Endothelial cell of umbilical vein (primary cell): ENCODE data around the gene RFFL. TPM values are rescaled to one million over a fixed set of nuclear protein-coding genes. Genes with fewer than 3 reads are reported as not detected.

Source experiments
- BruUV-seq: library from RNA; stranded (reverse); fragments of 400-500 nt; replicated peaks from 2 replicates; lab custom pipeline; 2021; lab: Mats Ljungman, UMichigan
- CTCF ChIA-PET: fragments of 300-600, 350-600 bp; sonication (Branson Sonifier 250); formaldehyde crosslinking; loops from one replicate; lab custom pipeline; 2021; ENCODE audit warnings: antibody characterized with exemption, inconsistent platforms; lab: Charles Lee
- POLR2A ChIA-PET: fragments of 300-600, 350-600 bp; sonication (Branson Sonifier 250); formaldehyde crosslinking; loops from one replicate; lab custom pipeline; 2021; ENCODE audit warnings: antibody characterized with exemption, inconsistent platforms; lab: Charles Lee
- DNase-seq: peaks from one replicate; pipeline ENCODE4 v3.0.0-alpha.2; 2011; ENCODE audit warnings: low read depth, low spot score
- FAIRE-seq: peaks from 2 replicates; lab custom pipeline; 2011; peaks lifted over from hg19 to GRCh38; lab: Jason Lieb, UNC
- H2AFZ ChIP-seq: 2 replicates; pipeline ENCODE4 v1.6.0; 2012; ENCODE audit warnings: low read depth, low read length, control low read depth, inconsistent platforms
- H3K27ac ChIP-seq: 2 replicates; pipeline ENCODE4 v1.5.1; 2011; ENCODE audit warnings: low read depth, mild to moderate bottlenecking, control low read depth, low read length, moderate library complexity; ENCODE audit not compliant: insufficient read depth
- H3K27me3 ChIP-seq, 2 experiments: 2 replicates each; pipeline versions ENCODE4 v1.6.0 to v1.6.1; 2011; ENCODE audit warnings: low read length in 2 of 2, mixed read lengths in 1 of 2; ENCODE audit not compliant: control insufficient read depth in 2 of 2, insufficient read depth in 2 of 2
- H3K36me3 ChIP-seq, 2 experiments: 2 replicates in 1 of 2; 3 replicates in 1 of 2; pipeline ENCODE4 v1.5.1; 2011; ENCODE audit warnings: low read length in 2 of 2, mild to moderate bottlenecking in 1 of 2, moderate library complexity in 1 of 2; ENCODE audit not compliant: control insufficient read depth in 2 of 2, insufficient read depth in 2 of 2; ENCODE audit errors: extremely low read depth in 1 of 2
- H3K4me1 ChIP-seq: 3 replicates; pipeline ENCODE4 v1.5.1; 2011; ENCODE audit warnings: mild to moderate bottlenecking, low read length; ENCODE audit not compliant: control insufficient read depth, insufficient read depth; ENCODE audit errors: extremely low read depth
- H3K4me2 ChIP-seq: 2 replicates; pipeline ENCODE4 v1.6.1; 2011; ENCODE audit warnings: low read length, control low read depth, mixed read lengths; ENCODE audit not compliant: insufficient read depth
- H3K4me3 ChIP-seq, 3 experiments: fragments of 200-600 bp in 1 of 3; sonication (generic), shearing (Covaris generic) in 1 of 3; replicated peaks in 1 of 3; 2 replicates each; pipeline ENCODE4 v1.5.1; 2011 to 2016; ENCODE audit warnings: control low read depth in 3 of 3, low read length in 3 of 3, mild to moderate bottlenecking in 2 of 3, inconsistent platforms in 1 of 3, low read depth in 1 of 3, moderate library complexity in 1 of 3; ENCODE audit not compliant: insufficient read depth in 1 of 3
- H3K79me2 ChIP-seq: 2 replicates; pipeline ENCODE4 v1.6.0; 2012; ENCODE audit warnings: low read length, inconsistent platforms; ENCODE audit not compliant: control insufficient read depth, insufficient read depth
- H3K9ac ChIP-seq: replicated peaks from 2 replicates; pipeline ENCODE3; 2011; ENCODE audit warnings: low read length, control low read depth; ENCODE audit not compliant: insufficient read depth; ENCODE audit errors: extremely low read depth
- H3K9me1 ChIP-seq: replicated peaks from 3 replicates; pipeline ENCODE4 v1.6.0; 2011; ENCODE audit warnings: mild to moderate bottlenecking, low read length; ENCODE audit not compliant: control insufficient read depth, insufficient read depth; ENCODE audit errors: extremely low read depth
- H3K9me3 ChIP-seq: replicated peaks from 2 replicates; pipeline ENCODE4 v1.5.1; 2012; ENCODE audit warnings: low read length, inconsistent platforms; ENCODE audit not compliant: control insufficient read depth, insufficient read depth
- H4K20me1 ChIP-seq: replicated peaks from 2 replicates; pipeline ENCODE3; 2011; ENCODE audit warnings: mild to moderate bottlenecking, low read length; ENCODE audit not compliant: control insufficient read depth, insufficient read depth; ENCODE audit errors: extremely low read depth
- CTCF ChIP-seq, 2 donors: IDR thresholded peaks; 1 replicate in 1 of 2; 2 replicates in 1 of 2; pipeline ENCODE4 v1.5.1; 2011; ENCODE audit warnings: low read length in 2 of 2, mild to moderate bottlenecking in 2 of 2, moderate library complexity in 2 of 2, control low read depth in 1 of 2, inconsistent platforms in 1 of 2, low read depth in 1 of 2; ENCODE audit not compliant: insufficient read depth in 1 of 2; ENCODE audit errors: extremely low read depth in 1 of 2
- EZH2 ChIP-seq: IDR thresholded peaks from 2 replicates; pipeline ENCODE4 v1.6.1; 2012; ENCODE audit warnings: borderline replicate concordance, low read depth, mild to moderate bottlenecking, moderate library complexity, low read length, inconsistent platforms; ENCODE audit not compliant: severe bottlenecking
- FOS ChIP-seq: IDR thresholded peaks from 2 replicates; pipeline ENCODE4 v1.6.1; 2011; ENCODE audit warnings: mild to moderate bottlenecking, low read length, moderate library complexity, borderline replicate concordance; ENCODE audit not compliant: insufficient read depth
- GATA2 ChIP-seq: IDR thresholded peaks from 2 replicates; pipeline ENCODE4 v1.7.0; 2011; ENCODE audit warnings: low read depth, mild to moderate bottlenecking, moderate library complexity, mixed read lengths, low read length; ENCODE audit not compliant: insufficient read length, insufficient read depth
- JUN ChIP-seq: IDR thresholded peaks from 2 replicates; pipeline ENCODE4 v1.6.1; 2011; ENCODE audit warnings: borderline replicate concordance, low read depth; ENCODE audit not compliant: insufficient read length, insufficient read depth
- MAX ChIP-seq: IDR thresholded peaks from 2 replicates; pipeline ENCODE4 v1.6.1; 2011; ENCODE audit not compliant: insufficient read depth, insufficient read length
- POLR2A ChIP-seq: IDR thresholded peaks from 2 replicates; pipeline ENCODE4 v1.6.1; 2012; ENCODE audit warnings: low read depth, mild to moderate bottlenecking, control low read depth, low read length
- POLR2AphosphoS5 ChIP-seq: IDR thresholded peaks from 2 replicates; pipeline ENCODE4 v1.6.1; 2012; ENCODE audit warnings: low read depth, mild to moderate bottlenecking, control low read depth, low read length, moderate library complexity; ENCODE audit not compliant: insufficient read depth
- dilution Hi-C: fragments of 300-500 bp; cut with MboI; formaldehyde crosslinking; loops from one replicate; pipeline ENCODE4 v1.15.0; 2019; ENCODE audit warnings: low sequenced_read_pairs; ENCODE audit not compliant: extremely low pct_ligation_motif_present
- intact Hi-C: fragments of 100-400 bp; cut with micrococcal nuclease; formaldehyde crosslinking; loops from one replicate; pipeline ENCODE4 v1.10.0; 2022
- polyA plus RNA-seq, 4 experiments: library from polyadenylated mRNA; depleted of rRNA in 3 of 4; stranded (reverse) in 3 of 4; unstranded in 1 of 4; fragments of >200 nt; gene quantifications; 2 replicates each; pipeline versions ENCODE4 v1.2.1 to v1.2.3, GENCODE V29; 2011 to 2012; ENCODE audit warnings: missing spikeins in 1 of 4
- total RNA-seq: library from RNA; stranded (reverse); gene quantifications from 2 replicates; pipeline ENCODE4 v1.2.3, GENCODE V29; 2021

The RFFL gene
- total and polyA plus RNA-seq, 2 donors (not counting 3 experiments of a cell fraction or from before 2014, with no cell fraction given): 7.0 to 14.1 TPM

- Histone ChIP-seq H3K4me1 (peaks cover 7% of the 10 kb centered on the region), H3K4me2 (no peak overlapping the region), H4K20me1 (no peaks in the 10 kb centered on the region), H3K9me3 (no peaks in the 10 kb centered on the region), H3K27me3 (no peaks in the 10 kb centered on the region), H3K9ac (no peak overlapping the region), H3K79me2 (no peaks in the 10 kb centered on the region), H3K4me3 (no peak overlapping the region), H2AFZ (no peak overlapping the region), H3K9me1 (no peaks in the 10 kb centered on the region), H3K36me3 (no peaks in the 10 kb centered on the region), H3K27ac (no peak overlapping the region)
- DNase-seq (no peak), FAIRE-seq (no peak)
- POLR2A ChIA-PET: no interaction called here
- dilution Hi-C loops: no loop called here
- BruUV-seq: no TSS peak
- TF ChIP-seq CTCF (IDR thresholded peaks at IDR 0.05; ENCODE audit: extremely low read depth in 1 of 2, insufficient read depth in 1 of 2, low read depth in 1 of 2, low read length in 2 of 2): no peak
- no peak for TF ChIP-seq POLR2AphosphoS5
- no peak for TF ChIP-seq GATA2
- TF ChIP-seq MAX: no peak
- TF ChIP-seq JUN: no peak
- no peak for TF ChIP-seq FOS
- no peak for TF ChIP-seq EZH2
- TF ChIP-seq POLR2A: no peak
- CTCF ChIA-PET: interaction anchor here (1.5 to 1.8 kb wide), 2 partner anchors 18 to 81 kb away, joined by 5 read pairs; no protein-coding TSS in a partner anchor
- intact Hi-C loops: loop anchor here (2.0 kb wide), 1 partner anchor 56 kb away; the partner anchor contains the start of gene RAD51D
Measured at GRCh38 chr17:35062308-35062707, 1.2 kb downstream of the RFFL start.
